PC-9 (cell line): ENCODE data around the gene OGDH.

ENCODE experiments used
- EZH2 ChIP-seq: fragments of 200-600 bp; sonication (generic); IDR thresholded peaks from 2 replicates; pipeline ENCODE4 v1.8.0; 2017; ENCODE audit warnings: antibody characterized with exemption, low read depth
- TF ChIP-seq, protein P1 (sequence below): fragments of 200-600 bp; sonication (generic); conservative IDR thresholded peaks from 2 replicates; pipeline ENCODE4 v1.6.1; 2017; ENCODE audit warnings: mixed run types, antibody characterized with exemption, mild to moderate bottlenecking, moderate library complexity

DNA sequence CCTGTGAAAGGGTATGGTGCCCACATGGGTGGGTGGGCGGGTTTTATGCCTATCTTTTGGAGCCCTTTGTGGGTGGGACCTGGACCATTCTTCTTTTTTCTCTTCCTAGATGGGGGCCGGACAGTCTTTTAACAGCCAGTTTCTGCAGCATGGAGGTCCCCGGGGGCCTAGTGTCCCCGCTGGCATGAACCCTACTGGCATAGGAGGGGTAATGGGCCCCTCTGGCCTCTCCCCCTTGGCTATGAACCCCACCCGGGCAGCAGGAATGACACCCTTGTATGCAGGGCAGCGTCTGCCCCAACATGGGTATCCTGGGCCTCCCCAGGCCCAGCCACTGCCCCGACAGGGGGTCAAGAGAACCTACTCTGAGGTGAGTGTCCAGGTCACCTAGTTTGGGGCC, 151.3 kb downstream of the OGDH start:
- TF ChIP-seq, protein P1, sequence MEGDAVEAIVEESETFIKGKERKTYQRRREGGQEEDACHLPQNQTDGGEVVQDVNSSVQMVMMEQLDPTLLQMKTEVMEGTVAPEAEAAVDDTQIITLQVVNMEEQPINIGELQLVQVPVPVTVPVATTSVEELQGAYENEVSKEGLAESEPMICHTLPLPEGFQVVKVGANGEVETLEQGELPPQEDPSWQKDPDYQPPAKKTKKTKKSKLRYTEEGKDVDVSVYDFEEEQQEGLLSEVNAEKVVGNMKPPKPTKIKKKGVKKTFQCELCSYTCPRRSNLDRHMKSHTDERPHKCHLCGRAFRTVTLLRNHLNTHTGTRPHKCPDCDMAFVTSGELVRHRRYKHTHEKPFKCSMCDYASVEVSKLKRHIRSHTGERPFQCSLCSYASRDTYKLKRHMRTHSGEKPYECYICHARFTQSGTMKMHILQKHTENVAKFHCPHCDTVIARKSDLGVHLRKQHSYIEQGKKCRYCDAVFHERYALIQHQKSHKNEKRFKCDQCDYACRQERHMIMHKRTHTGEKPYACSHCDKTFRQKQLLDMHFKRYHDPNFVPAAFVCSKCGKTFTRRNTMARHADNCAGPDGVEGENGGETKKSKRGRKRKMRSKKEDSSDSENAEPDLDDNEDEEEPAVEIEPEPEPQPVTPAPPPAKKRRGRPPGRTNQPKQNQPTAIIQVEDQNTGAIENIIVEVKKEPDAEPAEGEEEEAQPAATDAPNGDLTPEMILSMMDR: no peak
- no peak for TF ChIP-seq EZH2
